Superior temporal gyrus (tissue), 1 donor: ENCODE measurements around the gene RAB3GAP2.
"Not testable (repeated sequence)": the region's sequence is repeated elsewhere in the genome, so short reads cannot be mapped to it uniquely, and the experiment has no call there.

Experiments used
- DNase-seq: peaks from one replicate; pipeline ENCODE4 v3.0.0-alpha.2; 2016; ENCODE audit errors: extremely low spot score

The RAB3GAP2 gene

DNA sequence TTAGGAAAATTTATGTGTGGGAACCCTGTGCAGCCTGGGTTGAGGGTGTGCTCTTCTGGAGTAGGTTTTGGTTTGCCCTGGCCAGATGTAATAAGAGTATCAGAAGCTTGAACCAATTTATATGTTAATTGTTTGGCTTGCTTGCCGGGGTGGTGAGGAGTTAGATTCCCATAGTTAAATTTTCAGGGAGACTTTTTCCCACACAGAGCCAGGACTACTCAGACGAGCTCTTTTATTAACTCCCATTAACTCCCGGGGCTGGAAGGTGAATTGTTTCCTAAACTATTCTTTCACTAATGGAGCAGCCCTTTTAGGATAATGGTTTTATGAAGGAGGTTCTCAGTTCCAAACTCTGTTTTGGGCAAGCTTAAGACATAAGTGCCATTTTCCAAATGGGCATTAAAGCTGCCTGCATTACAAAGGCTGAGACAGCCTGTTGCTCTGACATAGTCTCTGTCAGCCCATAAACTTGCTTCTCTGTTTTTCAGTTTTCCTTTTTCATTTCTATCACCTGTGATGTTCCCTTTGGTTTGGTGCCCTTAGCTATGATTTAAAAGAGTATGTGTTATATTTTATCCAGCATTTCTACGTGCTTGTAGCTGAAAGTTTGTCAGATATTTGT lies 18.0 kb upstream of the RAB3GAP2 start:
- no peak for DNase-seq

GRCh38 chr1:220287129-220287528 lies 14.9 kb upstream of the RAB3GAP2 start:
- no peak for DNase-seq

DNA sequence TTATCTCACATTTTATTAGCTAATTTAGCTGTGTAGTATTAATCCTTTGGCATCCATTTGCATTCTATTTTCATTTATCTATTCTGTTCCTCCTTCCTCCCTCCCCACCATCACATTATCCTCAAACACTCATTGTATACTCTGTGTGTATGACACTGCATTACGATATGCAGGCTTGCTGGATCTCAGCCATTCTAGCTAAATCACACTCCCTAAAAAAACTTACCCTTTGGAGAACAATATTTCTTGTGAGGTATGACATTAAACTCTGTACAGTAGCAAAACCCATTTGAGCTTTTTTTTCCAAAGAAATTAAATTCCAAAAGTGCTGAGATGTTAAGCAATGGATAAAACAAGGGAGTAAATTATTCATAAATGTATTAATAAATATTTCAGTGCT lies 11.4 kb upstream of the RAB3GAP2 start:
- DNase-seq = no peak

DNA sequence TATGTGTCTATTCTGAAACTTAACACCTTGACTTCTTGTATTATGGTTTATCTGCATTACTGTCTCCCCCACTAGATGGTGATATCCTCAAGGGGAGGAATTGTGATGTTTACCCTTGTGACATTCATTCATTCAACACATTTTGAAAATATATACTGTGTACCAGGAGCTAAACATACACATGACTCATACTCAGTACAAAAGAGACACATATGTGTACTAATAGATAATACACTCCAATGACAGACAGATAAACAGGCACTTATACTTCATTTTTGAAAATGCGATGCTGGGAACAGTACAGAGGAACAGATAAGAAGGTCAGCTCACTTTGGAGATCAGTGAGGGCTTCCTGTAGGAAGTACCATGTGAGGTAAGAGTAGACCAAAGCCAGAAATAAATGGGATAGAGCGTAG lies 8.9 kb upstream of the RAB3GAP2 start:
- DNase-seq = peak; percentile 26

GRCh38 chr1:220280249-220280648 lies 8.0 kb upstream of the RAB3GAP2 start:
- no peak for DNase-seq

GRCh38 chr1:220278991-220279390 lies 6.7 kb upstream of the RAB3GAP2 start:
- no peak for DNase-seq

GRCh38 chr1:220275430-220275829 lies 3.2 kb upstream of the RAB3GAP2 start:
- DNase-seq = no peak

DNA sequence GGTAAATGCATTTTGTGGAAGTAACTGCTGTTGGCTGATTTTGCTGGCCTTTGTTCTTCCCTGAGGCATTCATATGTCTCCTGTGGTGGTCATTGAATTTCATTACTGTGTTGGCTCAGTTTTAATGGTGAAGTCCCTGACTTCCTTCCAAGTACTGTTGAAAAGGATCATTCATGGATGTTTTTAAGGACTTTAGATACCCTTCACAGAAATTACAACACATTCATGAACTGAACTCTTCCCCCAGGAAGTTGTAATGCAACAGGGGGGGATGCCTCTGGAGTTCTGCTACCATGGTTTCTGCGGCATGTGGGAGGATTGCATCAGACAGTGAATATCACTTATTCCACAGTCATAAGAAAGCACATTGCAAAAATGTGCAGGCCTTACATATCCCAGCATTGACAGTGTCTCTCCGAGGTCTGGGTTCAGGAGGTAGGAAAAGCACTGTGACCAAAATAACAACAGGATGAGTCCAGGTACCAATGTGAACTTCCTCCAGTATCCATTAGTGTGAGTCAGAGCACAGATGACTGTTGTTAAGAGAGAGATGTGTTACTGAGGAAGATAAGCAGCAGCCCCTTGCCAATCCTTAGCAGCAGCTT lies 2.1 kb upstream of the RAB3GAP2 start:
- DNase-seq = no peak

DNA sequence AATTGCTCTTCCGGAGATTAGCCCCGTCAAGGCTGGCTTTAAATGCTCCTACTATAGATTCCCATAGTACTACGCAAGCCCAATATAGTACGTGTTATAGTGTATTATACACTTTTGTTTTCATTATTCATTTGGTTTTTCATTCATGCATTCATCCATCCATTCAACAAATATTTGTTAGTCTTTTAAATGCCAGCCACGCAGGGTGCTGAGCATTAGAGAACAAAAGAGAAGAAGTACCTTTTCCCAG lies 513 bp upstream of the RAB3GAP2 start:
- no peak for DNase-seq

- no peak for DNase-seq
Observed at GRCh38 chr1:220271706-220272046, 577 bp downstream of the RAB3GAP2 start.

DNA sequence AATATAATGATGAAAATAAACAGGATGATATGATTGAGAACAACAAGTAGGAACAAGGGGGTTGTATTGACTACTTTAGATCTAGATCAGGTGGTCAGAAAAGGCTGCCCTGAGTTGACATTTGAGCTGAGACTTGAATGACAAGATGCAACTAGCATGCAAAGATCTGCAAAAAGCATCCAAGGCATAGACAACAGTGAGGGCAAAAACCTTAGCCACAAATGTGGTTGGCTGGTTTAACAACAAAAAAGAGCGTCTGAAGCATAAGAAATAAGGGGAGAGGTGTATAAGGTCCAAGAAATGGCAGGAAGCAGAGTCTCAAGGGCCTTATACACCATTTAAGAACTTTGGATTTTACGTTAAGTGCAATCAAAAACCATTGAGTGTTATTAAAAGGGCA lies 3.2 kb downstream of the RAB3GAP2 start:
- DNase-seq = no peak

DNA sequence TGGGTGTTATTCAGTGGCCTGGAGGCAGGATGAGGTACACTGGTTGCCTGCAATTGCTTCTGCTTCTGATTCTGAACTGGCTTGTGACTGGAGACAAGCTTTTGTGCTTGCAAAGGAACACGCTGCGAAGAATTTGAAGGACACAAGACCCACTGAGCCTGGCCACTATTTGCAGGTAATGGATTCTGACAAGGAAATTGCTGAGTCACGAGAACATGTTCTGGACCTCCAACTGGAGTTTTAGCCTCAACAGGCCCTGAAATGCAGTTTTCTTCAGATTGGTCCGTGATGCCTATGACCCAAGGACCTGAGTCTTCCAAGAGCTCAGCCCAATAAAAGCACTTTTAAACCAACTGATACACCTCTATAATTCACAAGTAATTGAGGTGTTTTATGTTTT lies 4.6 kb downstream of the RAB3GAP2 start:
- DNase-seq = no peak

- DNase-seq = not testable (repeated sequence)
Observed at GRCh38 chr1:220260228-220260627, 12.0 kb downstream of the RAB3GAP2 start.

DNA sequence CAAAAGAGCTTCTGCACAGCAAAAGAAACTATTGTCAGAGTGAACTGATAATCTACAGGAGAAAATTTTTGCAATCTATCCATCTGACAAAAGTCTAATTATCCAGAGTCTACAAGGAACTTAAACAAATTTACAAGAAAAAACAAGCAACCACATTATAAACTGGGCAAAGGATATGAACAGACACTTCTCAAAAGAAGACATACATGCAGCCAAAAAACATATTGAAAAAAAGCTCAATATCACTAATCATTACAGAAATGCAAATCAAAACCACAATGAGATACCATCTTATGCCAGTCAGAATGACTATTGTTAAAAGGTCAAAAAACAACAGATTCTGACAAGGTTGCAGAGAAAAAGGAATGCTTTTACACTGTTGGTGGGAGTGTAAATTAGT lies 12.5 kb downstream of the RAB3GAP2 start:
- DNase-seq = not testable (repeated sequence)

GRCh38 chr1:220256194-220256593 lies 16.1 kb downstream of the RAB3GAP2 start:
- DNase-seq = not testable (repeated sequence)

DNA sequence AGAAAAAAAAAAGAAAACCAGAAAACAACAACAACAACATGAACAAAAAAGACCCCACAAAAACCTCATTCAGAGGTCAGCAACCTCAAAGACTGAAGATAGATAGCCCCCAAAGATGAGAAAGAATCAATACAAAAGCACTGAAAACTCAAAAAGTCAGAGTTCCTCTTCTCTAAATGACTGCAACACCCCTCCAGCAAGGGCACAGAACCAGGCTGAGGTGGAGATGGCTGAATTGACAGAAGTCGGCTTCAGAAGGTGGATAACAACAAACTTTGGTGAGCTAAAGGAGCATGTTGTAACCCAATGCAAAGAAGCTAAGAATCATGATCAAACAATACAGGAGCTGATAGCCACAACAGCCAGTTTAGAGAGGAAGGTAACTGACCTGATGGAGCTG lies 17.0 kb downstream of the RAB3GAP2 start:
- no peak for DNase-seq

GRCh38 chr1:220253290-220253689 lies 19.0 kb downstream of the RAB3GAP2 start:
- DNase-seq = not testable (repeated sequence)

- no peak for DNase-seq
Observed at GRCh38 chr1:220251272-220251671, 21.0 kb downstream of the RAB3GAP2 start.

DNA sequence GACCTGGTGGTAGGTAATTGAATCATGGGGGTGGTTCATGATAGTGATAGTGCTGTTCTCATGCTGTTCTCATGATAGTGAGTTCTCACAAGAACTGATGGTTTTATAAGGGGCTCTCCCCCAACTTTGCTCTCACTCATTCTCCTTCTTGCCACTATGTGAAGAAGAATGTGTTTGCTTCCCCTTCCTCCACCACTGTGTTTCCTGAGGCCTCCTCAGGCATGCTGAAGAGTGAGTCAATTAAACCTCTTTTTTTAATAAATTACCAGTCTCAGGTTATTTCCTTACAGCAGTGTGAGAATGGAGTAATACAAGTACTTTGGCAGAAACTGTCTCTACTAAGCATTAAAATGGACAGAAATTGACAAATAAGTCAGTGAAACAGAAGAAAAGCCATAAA lies 21.6 kb downstream of the RAB3GAP2 start:
- DNase-seq = no peak

DNA sequence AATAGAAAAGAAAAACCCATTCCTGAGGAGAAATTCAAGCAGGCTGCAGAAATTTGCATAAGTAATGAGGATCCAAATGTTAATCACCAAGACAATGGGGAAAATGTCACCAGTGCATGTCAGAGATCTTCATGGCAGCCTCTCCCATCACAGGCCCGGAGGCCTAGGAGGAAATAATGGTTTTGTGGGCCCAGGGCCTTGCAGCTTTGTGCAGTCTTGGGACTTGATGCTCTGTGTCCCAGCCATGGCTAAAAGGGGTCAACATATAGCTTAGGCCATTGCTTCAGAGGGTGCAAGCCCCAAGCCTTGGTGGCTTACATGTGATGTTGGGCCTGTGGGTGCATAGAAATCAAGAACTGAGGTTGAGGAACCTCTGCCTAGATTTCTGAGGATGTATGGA lies 22.7 kb downstream of the RAB3GAP2 start:
- no peak for DNase-seq

- DNase-seq = not testable (repeated sequence)
Observed at GRCh38 chr1:220248715-220249265, 23.5 kb downstream of the RAB3GAP2 start.

DNA sequence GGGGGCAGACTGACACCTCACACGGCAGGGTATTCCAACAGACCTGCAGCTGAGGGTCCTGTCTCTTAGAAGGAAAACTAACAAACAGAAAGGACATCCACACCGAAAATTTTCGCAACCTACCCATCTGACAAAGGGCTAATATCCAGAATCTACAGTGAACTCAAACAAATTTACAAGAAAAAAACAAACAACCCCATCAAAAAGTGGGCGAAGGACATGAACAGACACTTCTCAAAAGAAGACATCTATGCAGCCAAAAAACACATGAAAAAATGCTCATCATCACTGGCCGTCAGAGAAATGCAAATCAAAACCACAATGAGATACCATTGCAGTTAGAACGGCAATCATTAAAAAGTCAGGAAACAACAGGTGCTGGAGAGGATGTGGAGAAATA lies 26.4 kb downstream of the RAB3GAP2 start:
- not testable (repeated sequence) for DNase-seq

- no peak for DNase-seq
Observed at GRCh38 chr1:220243947-220244346, 28.3 kb downstream of the RAB3GAP2 start.

GRCh38 chr1:220241072-220241663 lies 31.1 kb downstream of the RAB3GAP2 start:
- no peak for DNase-seq
